Activated CD4-positive, alpha-beta T cell treated with anti-CD3 and anti-CD28 coated beads for 36 hours (primary cell): ENCODE results near the gene SSNA1. TPM values are rescaled to one million over a fixed set of nuclear protein-coding genes. Genes with fewer than 3 reads are reported as not detected.
A peak's percentile ranks its signal among the peaks of the same experiment; 100 is the strongest.

ENCODE experiments used
- ATAC-seq: fragments of 200-7000 bp; cut with Tn5 transposase; one replicate; pipeline ENCODE4 v1.10.0; 2021; ENCODE audit warnings: mild to moderate bottlenecking, moderate library complexity
- CTCF ChIA-PET: fragments of 350-600 bp; sonication (Branson Sonifier 250); formaldehyde crosslinking; loops from one replicate; lab custom pipeline; 2021; ENCODE audit warnings: antibody characterized with exemption; lab: Charles Lee
- POLR2A ChIA-PET: fragments of 350-600 bp; sonication (Branson Sonifier 250); formaldehyde crosslinking; loops from one replicate; lab custom pipeline; 2021; ENCODE audit warnings: antibody characterized with exemption, inconsistent platforms; lab: Charles Lee
- DNase-seq: peaks from one replicate; pipeline ENCODE4 v3.0.0-alpha.2; 2020
- H3K27ac Mint-ChIP-seq: one replicate; pipeline ENCODE4 v1.8.0; 2021; ENCODE audit warnings: mixed read lengths
- H3K27me3 Mint-ChIP-seq: one replicate; pipeline ENCODE4 v1.8.0; 2021; ENCODE audit warnings: mixed read lengths
- H3K36me3 Mint-ChIP-seq: one replicate; pipeline ENCODE4 v1.8.0; 2021; ENCODE audit warnings: low read depth, mixed read lengths
- H3K4me1 Mint-ChIP-seq: one replicate; pipeline ENCODE4 v1.8.0; 2021; ENCODE audit warnings: mixed read lengths
- H3K4me3 Mint-ChIP-seq: one replicate; pipeline ENCODE4 v1.8.0; 2021; ENCODE audit warnings: mild to moderate bottlenecking, moderate library complexity, mixed read lengths
- H3K9me3 Mint-ChIP-seq: one replicate; pipeline ENCODE4 v1.8.0; 2021; ENCODE audit warnings: low read depth, mixed read lengths
- intact Hi-C, 2 experiments: fragments of 100-400 bp; cut with DNase I in 1 of 2; cut with micrococcal nuclease in 1 of 2; formaldehyde crosslinking; loops; one replicate each; pipeline versions ENCODE4 v1.14.2 to v1.15.1; 2022 to 2024; cut with DNase I, micrococcal nuclease
- total RNA-seq, 2 experiments: library from RNA; stranded (reverse); gene quantifications; one replicate each; pipeline ENCODE4 v1.2.3, GENCODE V29; 2021

The SSNA1 gene
- total RNA-seq, 2 experiments from 2014 or later: 53.6 to 58.6 TPM

GRCh38 chr9:137227054-137227852 is 38.8 kb downstream of the SSNA1 start, which contains the start of gene RNF224:
TSS of gene RNF224 (plus strand) at chr9:137227502. CDS start at chr9:137228336, 834 bp downstream.
- peaks cover 2% of the 10 kb centered on the region for H3K27me3 Mint-ChIP-seq
- no peaks in the 10 kb centered on the region for H3K9me3 Mint-ChIP-seq
- ATAC-seq (peak; percentile 38), DNase-seq (peak; percentile 90)
- no peak within 1 kb of the TSS for H3K27ac Mint-ChIP-seq
- intact Hi-C loops: loop anchor here (1.0 to 10.0 kb wide), 3 partner anchors 109 to 442 kb away; partner anchors contain the start of gene NPDC1 (in 1 of the 2)
- ChIA-PET POLR2A (interaction anchor here (1.0 kb wide), 1 partner anchor 13 kb away, joined by 6 read pairs; the partner anchor contains the start of gene TUBB4B), CTCF (interaction anchor here (0.5 to 2.9 kb wide), 14 partner anchors 9 to 181 kb away, joined by 3 to 13 read pairs (median 4); partner anchors contain the start of genes NDOR1, NPDC1, TMEM203 and TPRN)
- no peaks in the 10 kb centered on the region for H3K36me3 Mint-ChIP-seq
- H3K4me1 Mint-ChIP-seq: peaks cover 8% of the 10 kb centered on the region
- no peak within 1 kb of the TSS for H3K4me3 Mint-ChIP-seq

GRCh38 chr9:137227853-137228505 is 39.5 kb downstream of the SSNA1 start:
- Mint-ChIP-seq H3K27me3 (peaks cover 2% of the 10 kb centered on the region), H3K36me3 (no peaks in the 10 kb centered on the region), H3K4me1 (peaks cover 8% of the 10 kb centered on the region), H3K9me3 (no peaks in the 10 kb centered on the region), H3K27ac (no peak overlapping the region), H3K4me3 (no peak overlapping the region)
- ChIA-PET CTCF (interaction anchor here (0.6 to 2.9 kb wide), 8 partner anchors 9 to 181 kb away, joined by 3 to 13 read pairs (median 8); partner anchors contain the start of genes NDOR1, NPDC1, TMEM203 and TPRN), POLR2A (interaction anchor here (1.0 kb wide), 1 partner anchor 13 kb away, joined by 6 read pairs; the partner anchor contains the start of gene TUBB4B)
- no peak for ATAC-seq
- DNase-seq: no peak
- intact Hi-C loops: loop anchor here (1.0 to 10.0 kb wide), 3 partner anchors 110 to 443 kb away; partner anchors contain the start of gene NPDC1 (in 1 of the 2)

GRCh38 chr9:137228506-137228967 is 40.1 kb downstream of the SSNA1 start:
- no peak overlapping the region for H3K27ac Mint-ChIP-seq
- H3K4me1 Mint-ChIP-seq: peaks cover 8% of the 10 kb centered on the region
- DNase-seq (no peak), ATAC-seq (no peak)
- CTCF ChIA-PET: interaction anchor here (0.5 kb wide), 1 partner anchor 182 kb away, joined by 3 read pairs; no protein-coding TSS in a partner anchor
- peaks cover 2% of the 10 kb centered on the region for H3K27me3 Mint-ChIP-seq
- intact Hi-C loops: loop anchor here in 1 of 2 experiments (10.0 kb wide), 2 partner anchors 184 to 444 kb away; partner anchors contain the start of gene NPDC1
- H3K4me3 Mint-ChIP-seq: no peak overlapping the region
- no peaks in the 10 kb centered on the region for H3K36me3 Mint-ChIP-seq
- POLR2A ChIA-PET: no interaction called here
- no peaks in the 10 kb centered on the region for H3K9me3 Mint-ChIP-seq

- intact Hi-C loops: loop anchor here in 1 of 2 experiments (10.0 kb wide), 2 partner anchors 184 to 444 kb away; partner anchors contain the start of gene NPDC1
- ChIA-PET CTCF (interaction anchor here (0.5 to 0.7 kb wide), 2 partner anchors 12 to 183 kb away, joined by 3 read pairs; no protein-coding TSS in a partner anchor), POLR2A (no interaction called here)
- H3K4me3 Mint-ChIP-seq: no peak overlapping the region
- H3K27ac Mint-ChIP-seq: no peak overlapping the region
- peaks cover 8% of the 10 kb centered on the region for H3K4me1 Mint-ChIP-seq
- no peaks in the 10 kb centered on the region for H3K9me3 Mint-ChIP-seq
- ATAC-seq (no peak), DNase-seq (no peak)
- peaks cover 2% of the 10 kb centered on the region for H3K27me3 Mint-ChIP-seq
- H3K36me3 Mint-ChIP-seq: no peaks in the 10 kb centered on the region
Observed at GRCh38 chr9:137228968-137229896, 40.8 kb downstream of the SSNA1 start.

- peaks cover 4% of the 10 kb centered on the region for H3K27me3 Mint-ChIP-seq
- CTCF ChIA-PET: interaction anchor here (0.5 kb wide), 1 partner anchor 95 kb away, joined by 3 read pairs; no protein-coding TSS in a partner anchor
- POLR2A ChIA-PET: no interaction called here
- no peak overlapping the region for H3K4me3 Mint-ChIP-seq
- ATAC-seq (no peak), DNase-seq (no peak)
- H3K4me1 Mint-ChIP-seq: peaks cover 5% of the 10 kb centered on the region
- no peak overlapping the region for H3K27ac Mint-ChIP-seq
- no peaks in the 10 kb centered on the region for H3K9me3 Mint-ChIP-seq
- no peaks in the 10 kb centered on the region for H3K36me3 Mint-ChIP-seq
- intact Hi-C loops: loop anchor here in 1 of 2 experiments (10.0 kb wide), 2 partner anchors 185 to 445 kb away; partner anchors contain the start of gene NPDC1
Observed at GRCh38 chr9:137229903-137230704, 41.6 kb downstream of the SSNA1 start.

- CTCF ChIA-PET: no interaction called here
- no peak within 1 kb of the TSS for H3K27ac Mint-ChIP-seq
- POLR2A ChIA-PET: no interaction called here
- no peaks in the 10 kb centered on the region for H3K9me3 Mint-ChIP-seq
- no peaks in the 10 kb centered on the region for H3K36me3 Mint-ChIP-seq
- peaks cover 2% of the 10 kb centered on the region for H3K4me1 Mint-ChIP-seq
- H3K4me3 Mint-ChIP-seq: no peak within 1 kb of the TSS
- intact Hi-C loops: no loop called here
- peaks cover 4% of the 10 kb centered on the region for H3K27me3 Mint-ChIP-seq
- ATAC-seq (no peak), DNase-seq (no peak)
Observed at GRCh38 chr9:137230705-137231371, 42.4 kb downstream of the SSNA1 start, which contains the start of gene SLC34A3. TSS of gene SLC34A3 (plus strand) at chr9:137230901. CDS start at chr9:137231703, 802 bp downstream.

- CTCF ChIA-PET: no interaction called here
Observed at GRCh38 chr9:137231372-137232039, 43.0 kb downstream of the SSNA1 start.

GRCh38 chr9:137232101-137232500 is 43.6 kb downstream of the SSNA1 start:
- POLR2A ChIA-PET: no interaction called here
- no peaks in the 10 kb centered on the region for H3K36me3 Mint-ChIP-seq
- H3K27me3 Mint-ChIP-seq: peaks cover 4% of the 10 kb centered on the region

More at GRCh38 chr9:137231372-137232039, 43.0 kb downstream of the SSNA1 start:
- no peaks in the 10 kb centered on the region for H3K36me3 Mint-ChIP-seq
- intact Hi-C loops: no loop called here
- peaks cover 4% of the 10 kb centered on the region for H3K27me3 Mint-ChIP-seq
- DNase-seq (no peak), ATAC-seq (no peak)
- no peak overlapping the region for H3K27ac Mint-ChIP-seq
- peaks cover 2% of the 10 kb centered on the region for H3K4me1 Mint-ChIP-seq
- H3K9me3 Mint-ChIP-seq: no peaks in the 10 kb centered on the region
- no peak overlapping the region for H3K4me3 Mint-ChIP-seq
- POLR2A ChIA-PET: no interaction called here

GRCh38 chr9:137232510-137232909 is 44.0 kb downstream of the SSNA1 start:
- no peak overlapping the region for H3K27ac Mint-ChIP-seq

More at GRCh38 chr9:137232101-137232500, 43.6 kb downstream of the SSNA1 start:
- Mint-ChIP-seq H3K4me3 (no peak overlapping the region), H3K4me1 (peaks cover 5% of the 10 kb centered on the region), H3K27ac (no peak overlapping the region), H3K9me3 (no peaks in the 10 kb centered on the region)
- DNase-seq: no peak
- CTCF ChIA-PET: no interaction called here
- ATAC-seq: no peak
- intact Hi-C loops: no loop called here

More at GRCh38 chr9:137232510-137232909, 44.0 kb downstream of the SSNA1 start:
- intact Hi-C loops: no loop called here
- Mint-ChIP-seq H3K4me3 (no peak overlapping the region), H3K9me3 (no peaks in the 10 kb centered on the region), H3K4me1 (peaks cover 7% of the 10 kb centered on the region), H3K27me3 (peaks cover 4% of the 10 kb centered on the region), H3K36me3 (no peaks in the 10 kb centered on the region)
- no peak for DNase-seq
- ChIA-PET CTCF (interaction anchor here (0.6 kb wide), 1 partner anchor 25 kb away, joined by 3 read pairs; no protein-coding TSS in a partner anchor), POLR2A (no interaction called here)
- no peak for ATAC-seq
